NCI-H128 (cell line): ENCODE data around the gene HDAC5.
A peak's percentile ranks its signal among the peaks of the same experiment; 100 is the strongest.
"Not testable (repeated sequence)": the region's sequence is repeated elsewhere in the genome, so short reads cannot be mapped to it uniquely, and the experiment has no call there.

Source experiments
- DNase-seq: peaks from one replicate; lab custom pipeline; 2025; ENCODE audit not compliant: unreplicated experiment; lab: John Stamatoyannopoulos, UW

HDAC5 gene

GRCh38 chr17:44112284-44113280 lies 10.9 kb downstream of the HDAC5 start:
- no peak for DNase-seq

GRCh38 chr17:44111777-44112176 lies 11.7 kb downstream of the HDAC5 start:
- DNase-seq, result no peak

- peak; percentile 62 for DNase-seq
Observed at GRCh38 chr17:44110823-44111633, 12.4 kb downstream of the HDAC5 start.

GRCh38 chr17:44110011-44110686 lies 13.3 kb downstream of the HDAC5 start:
- DNase-seq, result no peak

GRCh38 chr17:44109312-44109630 lies 14.2 kb downstream of the HDAC5 start:
- DNase-seq, result no peak

GRCh38 chr17:44108440-44109311 lies 14.8 kb downstream of the HDAC5 start:
- DNase-seq, result no peak

- no peak for DNase-seq
Observed at GRCh38 chr17:44106801-44107200, 16.6 kb downstream of the HDAC5 start.

- DNase-seq, result no peak
Observed at GRCh38 chr17:44105941-44106340, 17.5 kb downstream of the HDAC5 start.

- DNase-seq, result no peak
Observed at GRCh38 chr17:44105483-44105882, 18.0 kb downstream of the HDAC5 start.

GRCh38 chr17:44102849-44103622 lies 20.4 kb downstream of the HDAC5 start:
- DNase-seq, result no peak

- DNase-seq, result not testable (repeated sequence)
Observed at GRCh38 chr17:44101858-44102257, 21.6 kb downstream of the HDAC5 start.

- no peak for DNase-seq
Observed at GRCh38 chr17:44097110-44097958, 26.1 kb downstream of the HDAC5 start.

- no peak for DNase-seq
Observed at GRCh38 chr17:44095647-44096496, 27.6 kb downstream of the HDAC5 start.

- DNase-seq, result no peak
Observed at GRCh38 chr17:44095388-44095646, 28.1 kb downstream of the HDAC5 start.

GRCh38 chr17:44094701-44095387 lies 28.6 kb downstream of the HDAC5 start:
- no peak for DNase-seq

- DNase-seq, result no peak
Observed at GRCh38 chr17:44093231-44093900, 30.1 kb downstream of the HDAC5 start.

GRCh38 chr17:44092051-44092450 lies 31.4 kb downstream of the HDAC5 start:
- DNase-seq, result no peak
